Endothelial cell of umbilical vein (primary cell): ENCODE data around the gene PM20D2. TPM values are rescaled to one million over a fixed set of nuclear protein-coding genes. Genes with fewer than 3 reads are reported as not detected.
A peak's percentile ranks its signal among the peaks of the same experiment; 100 is the strongest.
"Not testable (repeated sequence)": the region's sequence is repeated elsewhere in the genome, so short reads cannot be mapped to it uniquely, and the experiment has no call there.

ENCODE experiments used
- BruUV-seq: library from RNA; stranded (reverse); fragments of 400-500 nt; replicated peaks from 2 replicates; lab custom pipeline; 2021; lab: Mats Ljungman, UMichigan
- CTCF ChIA-PET: fragments of 300-600, 350-600 bp; sonication (Branson Sonifier 250); formaldehyde crosslinking; loops from one replicate; lab custom pipeline; 2021; ENCODE audit warnings: antibody characterized with exemption, inconsistent platforms; lab: Charles Lee
- POLR2A ChIA-PET: fragments of 300-600, 350-600 bp; sonication (Branson Sonifier 250); formaldehyde crosslinking; loops from one replicate; lab custom pipeline; 2021; ENCODE audit warnings: antibody characterized with exemption, inconsistent platforms; lab: Charles Lee
- DNase-seq: peaks from one replicate; pipeline ENCODE4 v3.0.0-alpha.2; 2011; ENCODE audit warnings: low read depth, low spot score
- FAIRE-seq: peaks from 2 replicates; lab custom pipeline; 2011; peaks lifted over from hg19 to GRCh38; lab: Jason Lieb, UNC
- H2AFZ ChIP-seq: 2 replicates; pipeline ENCODE4 v1.6.0; 2012; ENCODE audit warnings: low read depth, low read length, control low read depth, inconsistent platforms
- H3K27ac ChIP-seq: 2 replicates; pipeline ENCODE4 v1.5.1; 2011; ENCODE audit warnings: low read depth, mild to moderate bottlenecking, control low read depth, low read length, moderate library complexity; ENCODE audit not compliant: insufficient read depth
- H3K27me3 ChIP-seq, 2 experiments: 2 replicates each; pipeline versions ENCODE4 v1.6.0 to v1.6.1; 2011; ENCODE audit warnings: low read length in 2 of 2, mixed read lengths in 1 of 2; ENCODE audit not compliant: control insufficient read depth in 2 of 2, insufficient read depth in 2 of 2
- H3K36me3 ChIP-seq, 2 experiments: 2 replicates in 1 of 2; 3 replicates in 1 of 2; pipeline ENCODE4 v1.5.1; 2011; ENCODE audit warnings: low read length in 2 of 2, mild to moderate bottlenecking in 1 of 2, moderate library complexity in 1 of 2; ENCODE audit not compliant: control insufficient read depth in 2 of 2, insufficient read depth in 2 of 2; ENCODE audit errors: extremely low read depth in 1 of 2
- H3K4me1 ChIP-seq: 3 replicates; pipeline ENCODE4 v1.5.1; 2011; ENCODE audit warnings: mild to moderate bottlenecking, low read length; ENCODE audit not compliant: control insufficient read depth, insufficient read depth; ENCODE audit errors: extremely low read depth
- H3K4me2 ChIP-seq: 2 replicates; pipeline ENCODE4 v1.6.1; 2011; ENCODE audit warnings: low read length, control low read depth, mixed read lengths; ENCODE audit not compliant: insufficient read depth
- H3K4me3 ChIP-seq, 3 experiments: fragments of 200-600 bp in 1 of 3; sonication (generic), shearing (Covaris generic) in 1 of 3; replicated peaks in 1 of 3; 2 replicates each; pipeline ENCODE4 v1.5.1; 2011 to 2016; ENCODE audit warnings: control low read depth in 3 of 3, low read length in 3 of 3, mild to moderate bottlenecking in 2 of 3, inconsistent platforms in 1 of 3, low read depth in 1 of 3, moderate library complexity in 1 of 3; ENCODE audit not compliant: insufficient read depth in 1 of 3
- H3K79me2 ChIP-seq: 2 replicates; pipeline ENCODE4 v1.6.0; 2012; ENCODE audit warnings: low read length, inconsistent platforms; ENCODE audit not compliant: control insufficient read depth, insufficient read depth
- H3K9ac ChIP-seq: replicated peaks from 2 replicates; pipeline ENCODE3; 2011; ENCODE audit warnings: low read length, control low read depth; ENCODE audit not compliant: insufficient read depth; ENCODE audit errors: extremely low read depth
- H3K9me1 ChIP-seq: replicated peaks from 3 replicates; pipeline ENCODE4 v1.6.0; 2011; ENCODE audit warnings: mild to moderate bottlenecking, low read length; ENCODE audit not compliant: control insufficient read depth, insufficient read depth; ENCODE audit errors: extremely low read depth
- H3K9me3 ChIP-seq: replicated peaks from 2 replicates; pipeline ENCODE4 v1.5.1; 2012; ENCODE audit warnings: low read length, inconsistent platforms; ENCODE audit not compliant: control insufficient read depth, insufficient read depth
- H4K20me1 ChIP-seq: replicated peaks from 2 replicates; pipeline ENCODE3; 2011; ENCODE audit warnings: mild to moderate bottlenecking, low read length; ENCODE audit not compliant: control insufficient read depth, insufficient read depth; ENCODE audit errors: extremely low read depth
- CTCF ChIP-seq, 2 donors: IDR thresholded peaks; 1 replicate in 1 of 2; 2 replicates in 1 of 2; pipeline ENCODE4 v1.5.1; 2011; ENCODE audit warnings: low read length in 2 of 2, mild to moderate bottlenecking in 2 of 2, moderate library complexity in 2 of 2, control low read depth in 1 of 2, inconsistent platforms in 1 of 2, low read depth in 1 of 2; ENCODE audit not compliant: insufficient read depth in 1 of 2; ENCODE audit errors: extremely low read depth in 1 of 2
- GATA2 ChIP-seq: IDR thresholded peaks from 2 replicates; pipeline ENCODE4 v1.7.0; 2011; ENCODE audit warnings: low read depth, mild to moderate bottlenecking, moderate library complexity, mixed read lengths, low read length; ENCODE audit not compliant: insufficient read length, insufficient read depth
- POLR2AphosphoS5 ChIP-seq: IDR thresholded peaks from 2 replicates; pipeline ENCODE4 v1.6.1; 2012; ENCODE audit warnings: low read depth, mild to moderate bottlenecking, control low read depth, low read length, moderate library complexity; ENCODE audit not compliant: insufficient read depth
- dilution Hi-C: fragments of 300-500 bp; cut with MboI; formaldehyde crosslinking; loops from one replicate; pipeline ENCODE4 v1.15.0; 2019; ENCODE audit warnings: low sequenced_read_pairs; ENCODE audit not compliant: extremely low pct_ligation_motif_present
- intact Hi-C: fragments of 100-400 bp; cut with micrococcal nuclease; formaldehyde crosslinking; loops from one replicate; pipeline ENCODE4 v1.10.0; 2022
- polyA plus RNA-seq, 4 experiments: library from polyadenylated mRNA; depleted of rRNA in 3 of 4; stranded (reverse) in 3 of 4; unstranded in 1 of 4; fragments of >200 nt; gene quantifications; 2 replicates each; pipeline versions ENCODE4 v1.2.1 to v1.2.3, GENCODE V29; 2011 to 2012; ENCODE audit warnings: missing spikeins in 1 of 4
- total RNA-seq: library from RNA; stranded (reverse); gene quantifications from 2 replicates; pipeline ENCODE4 v1.2.3, GENCODE V29; 2021

Gene PM20D2
- total and polyA plus RNA-seq, 2 donors (not counting 3 experiments of a cell fraction or from before 2014, with no cell fraction given), result 3.0 to 10.9 TPM

GRCh38 chr6:89122625-89123024 is 23.2 kb upstream of the PM20D2 start:
- Histone ChIP-seq H4K20me1 (no peaks in the 10 kb centered on the region), H3K4me3 (no peak overlapping the region), H3K4me2 (no peak overlapping the region), H3K9me1 (no peaks in the 10 kb centered on the region), H3K79me2 (no peaks in the 10 kb centered on the region), H2AFZ (no peak overlapping the region), H3K27ac (no peak overlapping the region), H3K9me3 (no peaks in the 10 kb centered on the region), H3K9ac (no peak overlapping the region), H3K36me3 (no peaks in the 10 kb centered on the region), H3K27me3 (peaks cover 6 to 18% of the 10 kb centered on the region in 2 experiments), H3K4me1 (peaks cover 2% of the 10 kb centered on the region)
- POLR2A ChIA-PET, result no interaction called here
- intact Hi-C loops (loop anchor here (1.0 to 2.0 kb wide), 4 partner anchors 42 to 246 kb away; partner anchors contain the start of gene PNRC1), dilution Hi-C loops (no loop called here)
- no TSS peak for BruUV-seq
- DNase-seq (peak; percentile 52), FAIRE-seq (peak; percentile 53)
- CTCF ChIA-PET, result interaction anchor here (1.0 to 5.0 kb wide), 14 partner anchors 10 to 300 kb away, joined by 3 to 49 read pairs (median 4); partner anchors contain the start of gene PM20D2
- no peak for TF ChIP-seq POLR2AphosphoS5
- TF ChIP-seq CTCF (IDR thresholded peaks at IDR 0.05; ENCODE audit: extremely low read depth in 1 of 2, insufficient read depth in 1 of 2, low read depth in 1 of 2, low read length in 2 of 2), result peak in 1 of 2 donors; percentile 31
- no peak for TF ChIP-seq GATA2

- dilution Hi-C loops, FAIRE-seq, H3K79me2 ChIP-seq, intact Hi-C loops, BruUV-seq, H3K27me3 ChIP-seq, CTCF ChIA-PET, POLR2A ChIA-PET, DNase-seq, H3K4me1 ChIP-seq, H3K4me2 ChIP-seq, H3K36me3 ChIP-seq, H3K27ac ChIP-seq, H3K9ac ChIP-seq, H2AFZ ChIP-seq, H4K20me1 ChIP-seq, H3K9me3 ChIP-seq, H3K4me3 ChIP-seq, H3K9me1 ChIP-seq: not testable (repeated sequence)
Observed at GRCh38 chr6:89128256-89128671, 17.6 kb upstream of the PM20D2 start.
